HG02571 (cell line): Measurements from ENCODE around the gene DOCK7.
"Not testable (repeated sequence)": the region's sequence is repeated elsewhere in the genome, so short reads cannot be mapped to it uniquely, and the experiment has no call there.

Source experiments
- ATAC-seq: cut with Tn5 transposase; IDR thresholded peaks from one replicate; pipeline ENCODE4 v1.9.1; 2021; ENCODE audit warnings: mild to moderate bottlenecking, moderate library complexity; ENCODE audit not compliant: unreplicated experiment

Gene DOCK7

GRCh38 chr1:62687903-62688686 is at the start of gene DOCK7:
Gene DOCK7 (minus strand): TSS chr1:62688386. CDS start chr1:62688264, 122 bp downstream.
- ATAC-seq: peak; percentile 78

GRCh38 chr1:62735491-62736171 is 47.4 kb upstream of the DOCK7 start:
- no peak for ATAC-seq

DNA sequence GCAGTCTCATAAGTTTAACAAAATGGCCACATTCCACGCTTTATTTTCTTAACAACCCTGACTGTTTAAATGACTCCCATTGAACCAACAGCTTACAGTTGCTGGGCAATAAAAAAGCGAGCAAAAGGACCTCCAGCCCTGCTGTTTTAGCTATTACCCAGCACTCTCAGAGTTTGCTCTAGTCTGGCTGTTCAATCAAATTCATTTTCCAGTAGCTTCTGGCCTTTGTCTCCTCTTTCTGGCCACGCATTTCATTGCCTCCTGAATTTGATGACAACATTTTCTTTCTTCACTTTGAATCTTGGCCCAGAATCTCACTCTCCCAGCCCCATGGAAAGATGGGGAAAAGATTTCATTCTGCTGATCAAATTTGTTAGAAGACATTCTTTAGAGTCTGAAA is 44.1 kb upstream of the DOCK7 start:
- no peak for ATAC-seq

- ATAC-seq: no peak
Measured at GRCh38 chr1:62728963-62729362, 40.8 kb upstream of the DOCK7 start.

DNA sequence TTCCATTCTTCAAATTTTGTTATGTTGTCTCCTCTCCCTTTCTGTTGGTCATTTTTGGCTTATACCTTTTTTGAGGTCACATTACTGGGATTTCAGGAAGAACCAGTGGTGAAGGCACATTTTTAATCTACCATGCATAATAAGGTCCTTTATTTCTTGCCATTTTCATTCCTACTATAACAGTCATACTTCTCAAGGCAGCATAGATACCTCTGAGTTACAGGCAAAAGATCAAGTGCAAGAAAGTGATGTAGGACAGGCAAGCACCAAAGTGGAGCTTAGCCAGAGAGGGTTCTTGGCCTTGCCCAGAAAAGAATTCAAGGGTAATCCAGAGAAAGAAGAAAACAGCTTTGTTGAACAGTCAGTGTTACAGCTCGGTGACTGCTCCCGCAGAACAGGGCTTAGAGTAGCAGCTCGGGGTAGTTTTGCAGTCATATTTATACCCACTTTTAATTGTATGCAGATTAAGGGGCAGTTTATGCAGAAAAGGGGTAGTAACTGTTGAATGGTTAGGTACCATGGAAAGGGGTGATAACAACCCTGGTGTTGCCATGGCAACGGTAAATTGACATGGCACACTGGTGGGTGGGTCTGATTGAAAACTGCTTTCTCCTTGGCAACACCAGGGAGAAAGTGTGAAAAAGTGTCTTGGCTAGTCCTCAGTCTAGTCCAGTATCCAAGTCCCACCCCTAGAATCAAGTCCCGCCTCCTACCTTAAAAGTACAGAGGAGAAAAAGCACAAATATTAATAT is 39.6 kb upstream of the DOCK7 start:
- no peak for ATAC-seq

GRCh38 chr1:62726011-62726442 is 37.8 kb upstream of the DOCK7 start:
- no peak for ATAC-seq

- ATAC-seq: no peak
Measured at GRCh38 chr1:62725255-62725654, 37.1 kb upstream of the DOCK7 start.

GRCh38 chr1:62724430-62724829 is 36.2 kb upstream of the DOCK7 start:
- ATAC-seq: no peak

GRCh38 chr1:62723883-62724282 is 35.7 kb upstream of the DOCK7 start:
- ATAC-seq: no peak

DNA sequence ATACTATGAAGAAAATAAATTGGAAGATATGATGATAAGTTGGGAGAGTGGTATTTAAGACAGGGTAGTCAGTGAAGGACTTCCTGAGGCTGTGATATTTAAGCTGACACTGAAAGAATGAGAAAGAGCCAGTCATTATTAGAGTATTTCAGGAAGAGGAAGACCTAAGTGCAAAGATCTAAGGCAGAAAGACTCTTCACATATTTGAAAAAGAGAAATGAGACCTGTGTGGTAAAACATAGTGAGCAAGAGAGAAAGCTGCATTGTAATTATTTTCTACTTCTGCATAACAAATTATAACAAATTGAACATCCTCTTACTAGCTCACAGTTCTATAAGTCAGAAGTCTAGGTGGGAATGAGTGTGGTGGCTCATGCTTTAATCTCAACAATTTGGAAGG is 34.6 kb upstream of the DOCK7 start:
- no peak for ATAC-seq

- ATAC-seq: no peak
Measured at GRCh38 chr1:62720946-62721554, 32.9 kb upstream of the DOCK7 start.

DNA sequence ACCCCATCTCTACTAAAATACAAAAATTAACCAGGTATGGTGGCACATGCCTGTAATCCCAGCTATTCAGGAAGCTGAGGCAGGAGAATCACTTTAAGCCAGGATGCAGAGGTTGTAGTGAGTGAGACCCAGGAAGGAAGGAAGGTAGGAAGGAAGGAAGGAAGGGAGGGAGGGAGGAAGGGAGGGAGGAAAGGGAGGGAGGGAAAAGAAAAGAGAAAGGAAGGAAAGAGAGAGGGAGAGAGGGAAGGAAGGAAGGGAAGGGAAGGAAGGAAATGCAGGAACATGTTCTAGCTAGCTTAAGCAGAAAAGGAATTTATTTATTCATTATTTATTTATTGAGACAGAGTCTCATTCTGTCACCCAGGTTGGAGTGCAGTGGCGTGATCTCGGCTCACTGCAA is 30.2 kb upstream of the DOCK7 start:
- ATAC-seq: not testable (repeated sequence)

GRCh38 chr1:62717483-62717882 is 29.3 kb upstream of the DOCK7 start:
- no peak for ATAC-seq

- no peak for ATAC-seq
Measured at GRCh38 chr1:62716397-62716796, 28.2 kb upstream of the DOCK7 start.

DNA sequence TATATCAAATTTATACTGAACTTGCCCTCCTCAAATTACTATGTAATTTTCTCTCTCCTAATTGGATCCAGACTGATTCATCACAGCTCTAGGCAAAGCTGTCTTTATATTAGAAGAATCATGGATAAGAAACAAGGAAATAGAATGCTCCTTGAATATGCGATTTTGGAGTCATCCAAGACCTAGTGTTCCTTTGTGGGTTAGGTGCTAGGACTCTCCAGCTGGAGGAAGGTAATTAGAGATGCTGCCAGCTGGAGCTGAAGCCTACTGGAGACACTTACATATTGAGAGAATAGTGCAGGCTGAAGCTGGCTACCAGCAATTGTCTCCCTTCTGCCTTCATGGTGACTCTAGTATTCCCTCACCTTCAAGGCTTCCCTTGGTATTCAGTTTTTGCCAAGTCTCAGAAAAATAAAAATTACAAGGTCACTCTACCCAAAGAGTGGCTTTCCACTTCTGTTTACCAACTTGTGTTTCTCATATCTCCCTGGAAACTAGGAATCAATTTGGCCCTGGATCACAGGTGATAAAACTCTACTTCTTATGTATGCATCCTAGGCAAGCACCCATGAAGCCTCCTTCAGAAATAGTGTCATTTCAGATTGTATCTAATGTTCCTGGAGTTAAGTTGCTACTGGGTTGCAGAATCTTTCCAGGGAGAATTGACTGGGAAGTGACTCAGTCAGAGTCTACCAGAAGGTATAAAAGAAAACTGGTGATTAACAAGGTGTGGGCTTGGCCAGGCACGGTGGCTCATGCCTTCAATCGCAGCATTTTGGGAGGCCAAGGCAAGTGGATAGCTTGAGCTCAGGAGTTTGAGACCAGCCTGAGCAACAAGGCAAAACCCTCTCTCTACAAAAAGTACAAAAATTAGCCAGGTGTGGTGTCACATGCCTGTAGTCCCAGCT is 24.4 kb upstream of the DOCK7 start:
- ATAC-seq: no peak

DNA sequence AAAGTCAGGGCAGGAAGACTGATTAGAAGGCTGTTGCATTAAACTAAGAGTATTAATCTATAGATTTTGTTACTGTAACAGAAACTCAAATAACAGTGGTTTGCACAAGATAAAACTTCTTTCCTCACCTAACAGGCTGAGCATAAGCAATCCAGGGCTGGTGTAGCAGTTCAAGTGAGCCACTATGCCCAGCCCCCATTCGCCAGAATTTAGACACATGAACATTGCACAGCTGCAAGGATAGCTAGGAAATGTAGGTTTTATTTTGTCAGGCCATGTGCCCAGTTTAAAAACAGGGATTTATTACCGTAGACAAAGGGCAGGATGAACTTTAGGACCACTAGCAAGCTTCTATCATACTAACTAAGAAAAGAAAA is 19.5 kb upstream of the DOCK7 start:
- ATAC-seq: no peak

- no peak for ATAC-seq
Measured at GRCh38 chr1:62706985-62707743, 19.0 kb upstream of the DOCK7 start.

GRCh38 chr1:62698161-62698560 is 10.0 kb upstream of the DOCK7 start:
- ATAC-seq: not testable (repeated sequence)

- not testable (repeated sequence) for ATAC-seq
Measured at GRCh38 chr1:62694479-62694878, 6.3 kb upstream of the DOCK7 start.
